ENCODE results near the gene C1QTNF4.
A peak's percentile ranks its signal among the peaks of the same experiment; 100 is the strongest.

Gene C1QTNF4

DNA sequence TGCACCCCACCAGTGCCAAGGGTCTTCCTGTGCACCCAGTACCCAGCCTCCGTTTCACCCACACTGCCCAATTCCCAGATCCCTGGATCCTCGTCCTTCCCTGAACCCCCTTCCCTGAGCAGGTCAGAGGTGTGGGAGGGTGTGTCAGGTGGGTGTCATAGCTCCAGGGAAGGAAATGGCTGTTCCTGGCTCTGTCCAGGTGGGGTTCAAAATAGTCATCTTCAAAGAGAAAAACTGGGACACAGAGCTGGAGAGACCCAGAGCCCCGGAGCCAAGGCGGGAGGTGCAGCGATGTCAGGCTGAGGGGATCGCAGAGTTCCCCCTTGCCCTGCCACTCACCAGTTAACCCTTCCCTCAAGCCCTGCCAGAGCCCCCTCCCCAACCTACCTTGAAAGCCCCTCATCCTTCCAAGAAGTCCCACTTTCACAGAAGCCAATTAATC, 698 bp downstream of the C1QTNF4 start:
- DNase-seq (ENCODE audit: low read depth, low spot score) = no peak

DNA sequence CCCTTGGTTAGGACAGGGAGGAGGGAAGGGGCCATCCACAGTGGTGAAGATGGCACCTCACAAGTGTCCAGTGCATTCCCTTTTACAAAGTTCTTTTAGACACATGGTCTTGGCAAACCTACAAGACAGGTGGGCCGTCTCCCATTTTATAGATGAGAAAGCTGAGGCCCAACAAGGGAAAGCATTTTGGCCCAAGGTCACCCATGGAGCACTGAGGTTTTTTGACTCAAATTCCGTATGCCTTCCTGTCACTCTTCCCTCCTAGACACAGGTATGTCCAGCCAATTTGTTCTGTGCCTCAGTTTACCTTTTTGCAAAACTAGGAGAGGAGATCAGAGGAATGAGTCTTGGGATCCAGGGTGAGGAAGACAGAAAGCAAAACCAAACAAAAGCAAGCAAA, 1.2 kb downstream of the C1QTNF4 start:
- DNase-seq (ENCODE audit: low read depth, low spot score) = no peak

- no peak for DNase-seq (ENCODE audit: low read depth, low spot score)
Measured at GRCh38 chr11:47592251-47592650, 2.0 kb downstream of the C1QTNF4 start.

DNA sequence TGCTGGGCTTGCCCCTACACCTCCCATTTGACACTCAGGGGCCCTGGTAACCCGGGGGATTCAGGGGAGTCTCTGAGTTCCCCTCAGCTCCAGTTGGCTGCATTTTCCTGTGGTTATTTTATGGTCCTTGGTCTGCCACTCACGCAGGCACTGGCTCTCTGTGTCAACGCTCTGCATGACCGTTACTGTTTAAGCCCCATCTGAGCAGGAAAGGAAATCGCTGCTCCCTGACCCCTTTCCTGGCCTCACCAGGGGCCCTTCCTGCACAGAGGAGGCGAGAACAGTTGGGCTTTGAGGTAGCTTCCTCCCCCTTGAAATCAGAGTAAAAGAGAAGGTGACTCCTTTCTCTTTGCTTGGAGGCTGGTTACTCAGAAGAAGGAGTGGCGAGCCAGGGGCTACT, 2.4 kb downstream of the C1QTNF4 start:
- DNase-seq (ENCODE audit: low read depth, low spot score) = no peak

- no peak for DNase-seq (ENCODE audit: low read depth, low spot score)
Measured at GRCh38 chr11:47589977-47590861, 4.0 kb downstream of the C1QTNF4 start.

GRCh38 chr11:47589584-47589976, 4.6 kb downstream of the C1QTNF4 start:
- DNase-seq (ENCODE audit: low read depth, low spot score) = no peak

GRCh38 chr11:47589118-47589517, 5.1 kb downstream of the C1QTNF4 start:
- no peak for DNase-seq (ENCODE audit: low read depth, low spot score)

DNA sequence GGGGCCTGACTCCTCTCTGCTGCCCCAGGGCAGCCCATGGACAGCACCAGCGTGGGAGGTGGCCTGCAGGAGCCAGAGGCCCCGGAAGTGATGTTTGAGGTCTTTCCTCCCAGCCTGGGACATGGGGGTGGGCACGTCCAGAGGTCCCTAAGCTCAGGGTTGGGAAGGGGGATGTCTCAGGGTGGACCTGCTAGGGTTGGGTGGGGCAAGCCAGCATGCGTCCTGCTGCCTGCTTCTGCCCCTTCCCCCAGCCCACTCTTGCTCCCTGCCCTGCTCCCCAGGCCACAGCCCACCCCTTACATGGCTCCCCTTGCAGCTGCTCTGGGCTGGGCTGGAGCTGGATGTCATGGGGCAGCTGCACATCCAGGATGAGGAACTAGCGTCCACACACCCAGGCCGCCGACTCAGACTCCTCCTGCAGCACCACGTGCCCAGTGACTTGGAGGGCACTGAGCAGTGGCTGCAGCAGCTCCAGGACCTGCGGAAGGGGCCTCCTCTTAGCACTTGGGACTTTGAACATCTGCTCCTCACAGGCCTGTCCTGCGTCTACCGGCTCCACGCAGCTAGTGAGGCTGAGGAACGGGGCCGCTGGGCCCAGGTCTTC, 6.4 kb downstream of the C1QTNF4 start:
- no peak for DNase-seq (ENCODE audit: low read depth, low spot score)

- no peak for DNase-seq (ENCODE audit: low read depth, low spot score)
Measured at GRCh38 chr11:47587039-47587716, 7.0 kb downstream of the C1QTNF4 start.

DNA sequence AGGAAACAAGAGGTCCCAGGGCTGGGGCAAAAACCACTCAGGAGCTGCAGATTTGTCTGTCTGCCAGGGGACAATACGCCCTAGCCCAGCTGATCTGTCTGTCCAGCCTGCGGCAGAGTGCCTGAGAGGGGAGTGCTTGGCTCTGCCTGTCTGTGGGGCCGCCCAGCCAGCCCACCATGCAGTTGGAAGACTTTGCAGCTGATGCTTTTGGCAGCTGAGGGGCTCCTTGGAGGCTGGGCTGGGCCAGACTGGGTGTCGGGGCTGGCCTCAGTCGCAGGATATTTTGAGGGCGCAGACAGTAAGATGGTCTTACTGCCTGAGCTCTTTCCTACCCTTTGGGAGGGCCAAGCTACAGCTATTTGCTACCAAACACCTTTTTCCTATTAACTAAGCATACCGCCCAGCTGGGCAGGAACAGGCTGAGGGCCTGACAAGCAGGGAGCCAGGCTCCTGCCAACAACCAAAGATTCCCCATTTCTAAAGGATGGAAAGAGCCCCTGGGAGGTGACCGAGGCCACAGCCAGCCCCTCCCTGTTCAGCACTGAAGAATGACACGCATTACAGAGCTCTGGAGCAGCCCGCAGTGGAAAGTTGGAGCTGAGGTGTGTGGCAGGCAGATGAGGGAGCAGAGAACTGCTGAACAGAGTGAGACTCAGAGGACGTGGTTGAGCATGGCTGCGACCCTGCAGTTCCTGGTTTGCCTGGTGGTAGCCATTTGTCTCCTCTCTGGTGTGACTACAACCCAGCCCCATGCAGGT, 7.9 kb downstream of the C1QTNF4 start, which contains the start of gene FAM180B:
TSS of gene FAM180B (plus strand) at position 581 of the 758 bp plus-strand sequence. CDS start at position 672, 91 bp downstream.
- DNase-seq (ENCODE audit: low read depth, low spot score) = no peak

DNA sequence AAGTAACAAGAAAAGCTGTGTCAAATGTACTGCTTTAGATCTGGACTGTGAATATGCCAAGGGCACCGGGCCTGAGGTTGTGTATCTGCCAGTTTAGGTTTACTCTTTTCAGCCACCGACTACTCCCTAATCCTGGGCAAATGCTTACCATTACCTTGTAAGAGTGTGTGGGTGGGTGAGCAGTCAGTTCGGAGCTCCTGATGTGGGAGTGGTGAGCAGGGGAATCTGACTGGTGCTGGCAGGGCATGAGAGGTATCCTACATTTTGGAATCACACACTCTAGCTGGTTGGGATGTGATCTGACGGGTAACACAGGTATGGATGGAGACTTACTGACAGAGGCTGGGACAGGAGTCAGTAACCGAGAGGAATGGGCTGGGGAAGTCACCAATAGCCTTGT, 10.4 kb downstream of the C1QTNF4 start:
- DNase-seq (ENCODE audit: low read depth, low spot score) = no peak

DNA sequence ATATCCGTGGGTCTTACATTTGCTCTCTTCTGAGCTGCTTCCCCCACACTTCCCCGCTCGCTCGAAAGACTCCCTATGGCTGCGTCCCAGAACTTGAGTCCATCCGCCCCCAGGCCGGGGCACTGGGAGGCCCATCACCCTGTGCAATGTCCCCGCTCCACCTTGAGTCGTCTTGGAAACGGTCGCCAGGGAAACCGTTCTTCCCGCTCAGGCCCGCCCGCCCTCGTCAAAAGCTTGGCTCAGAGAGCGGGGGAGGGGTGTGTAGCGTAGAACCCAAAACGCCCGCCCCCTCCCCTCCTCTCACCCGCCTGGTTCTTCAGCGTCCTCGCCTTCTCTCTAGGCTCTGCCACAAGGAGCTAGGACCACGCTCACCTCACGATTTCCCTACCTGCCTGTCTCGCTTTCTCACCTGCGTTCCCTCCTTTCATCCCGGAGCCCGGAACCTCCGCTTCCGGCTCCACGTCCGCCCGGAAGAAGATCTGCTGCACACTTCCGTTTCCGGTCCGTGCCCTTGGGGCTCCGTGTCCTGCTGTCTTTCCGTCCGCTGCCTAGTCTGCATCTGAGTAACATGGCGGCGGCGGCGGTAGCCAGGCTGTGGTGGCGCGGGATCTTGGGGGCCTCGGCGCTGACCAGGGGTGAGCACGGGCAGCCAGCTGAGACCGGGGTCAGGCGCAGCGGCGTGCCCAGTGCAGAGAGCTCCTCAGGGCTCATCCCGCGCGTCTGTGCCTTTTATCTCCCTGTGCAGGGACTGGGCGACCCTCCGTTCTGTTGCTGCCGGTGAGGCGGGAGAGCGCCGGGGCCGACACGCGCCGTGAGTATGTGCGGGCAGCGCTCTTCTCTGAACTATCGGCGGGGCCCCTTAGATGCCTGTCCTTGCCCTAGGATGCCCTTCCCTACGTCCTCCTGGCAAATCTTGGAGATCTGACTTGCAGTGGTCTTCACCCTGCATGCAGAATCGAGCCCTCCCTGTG, 15.4 kb downstream of the C1QTNF4 start, which contains the start of the genes KBTBD4 and NDUFS3:
TSS of gene KBTBD4 (minus strand) at position 447 of the 971 bp plus-strand sequence. CDS start at position 428, 19 bp downstream.
TSS of gene NDUFS3 (plus strand) at position 551 of the 971 bp plus-strand sequence. CDS start at position 569, 18 bp downstream.
- peak; percentile 75 for DNase-seq (ENCODE audit: low read depth, low spot score)

DNA sequence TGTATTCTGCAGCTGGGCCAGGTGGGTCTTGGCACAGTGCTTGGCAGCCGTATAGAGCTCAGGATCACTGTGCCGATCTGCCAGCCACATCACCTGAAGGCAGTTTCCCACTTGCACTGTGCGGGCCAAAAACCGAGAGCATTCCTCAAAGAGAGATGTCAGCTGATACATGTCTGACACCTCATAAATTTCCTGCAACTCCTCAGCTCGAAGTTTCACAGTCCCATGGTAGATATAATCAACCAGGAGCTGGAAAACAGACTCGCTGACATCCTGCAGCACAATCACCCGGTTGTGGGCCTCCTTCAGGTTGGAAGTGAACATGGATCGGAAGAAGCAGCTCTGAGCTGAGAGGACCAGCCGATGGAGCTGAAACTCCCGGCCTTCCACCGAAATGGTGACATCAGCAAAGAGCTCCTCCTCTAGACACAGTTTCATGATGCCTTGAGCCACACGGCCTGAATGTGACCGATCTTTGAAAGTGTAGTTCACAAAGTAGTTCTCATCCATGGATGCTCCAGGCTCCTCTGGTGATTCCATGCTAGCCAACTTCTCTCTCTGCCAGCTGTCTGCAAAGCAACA, 16.7 kb downstream of the C1QTNF4 start:
- no peak for DNase-seq (ENCODE audit: low read depth, low spot score)

DNA sequence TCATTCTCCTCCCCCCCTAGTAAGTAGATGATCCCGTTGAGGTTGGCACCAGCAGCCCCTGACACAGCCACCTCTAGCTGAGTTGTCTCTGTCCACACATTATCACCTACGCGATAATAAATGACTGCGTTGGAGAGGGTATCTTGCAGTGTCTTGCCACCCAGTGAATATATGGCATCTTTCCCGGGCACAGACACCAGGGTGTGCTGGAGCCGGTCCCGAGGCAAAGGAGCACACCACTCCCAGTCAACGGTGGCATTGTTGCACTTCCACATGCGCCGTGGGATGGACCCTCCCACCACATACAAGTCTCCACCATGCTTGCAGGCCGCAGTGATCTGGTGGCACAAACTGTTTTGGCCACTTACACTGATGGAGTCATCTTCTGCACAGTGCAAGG, 20.9 kb downstream of the C1QTNF4 start:
- DNase-seq (ENCODE audit: low read depth, low spot score) = no peak

GRCh38 chr11:47572715-47573255, 21.4 kb downstream of the C1QTNF4 start:
- DNase-seq (ENCODE audit: low read depth, low spot score) = peak; percentile 29

GRCh38 chr11:47571895-47572294, 22.3 kb downstream of the C1QTNF4 start:
- no peak for DNase-seq (ENCODE audit: low read depth, low spot score)

GRCh38 chr11:47571357-47571729, 22.9 kb downstream of the C1QTNF4 start:
- DNase-seq (ENCODE audit: low read depth, low spot score) = no peak

- no peak for DNase-seq (ENCODE audit: low read depth, low spot score)
Measured at GRCh38 chr11:47570651-47571356, 23.4 kb downstream of the C1QTNF4 start.

GRCh38 chr11:47569646-47570045, 24.6 kb downstream of the C1QTNF4 start:
- DNase-seq (ENCODE audit: low read depth, low spot score) = no peak

All from smooth muscle cell of the brain vasculature (primary cell).